Ovary (tissue), 3 donors: ENCODE data around the gene STKLD1.

Experiments used
- EP300 ChIP-seq: sonication (generic); formaldehyde crosslinking; IDR thresholded peaks from one replicate; pipeline ENCODE4 v1.6.1; 2017; ENCODE audit warnings: antibody characterized with exemption
- POLR2A ChIP-seq: fragments of 450-650 bp; IDR thresholded peaks from one replicate; pipeline ENCODE4 v1.6.1; 2017; ENCODE audit warnings: antibody characterized with exemption, mild to moderate bottlenecking, moderate library complexity
- TF ChIP-seq, protein P1 (sequence below), 3 donors: fragments of 450-650 bp in 2 of 3; fragments of 200-600 bp in 1 of 3; IDR thresholded peaks; one replicate each; pipeline versions ENCODE4 v1.5.1 to v1.8.0; 2016 to 2022; ENCODE audit warnings: antibody characterized with exemption in 3 of 3, mild to moderate bottlenecking in 1 of 3
- donor health status: DM: no; HTN: no; CAD: no.

DNA sequence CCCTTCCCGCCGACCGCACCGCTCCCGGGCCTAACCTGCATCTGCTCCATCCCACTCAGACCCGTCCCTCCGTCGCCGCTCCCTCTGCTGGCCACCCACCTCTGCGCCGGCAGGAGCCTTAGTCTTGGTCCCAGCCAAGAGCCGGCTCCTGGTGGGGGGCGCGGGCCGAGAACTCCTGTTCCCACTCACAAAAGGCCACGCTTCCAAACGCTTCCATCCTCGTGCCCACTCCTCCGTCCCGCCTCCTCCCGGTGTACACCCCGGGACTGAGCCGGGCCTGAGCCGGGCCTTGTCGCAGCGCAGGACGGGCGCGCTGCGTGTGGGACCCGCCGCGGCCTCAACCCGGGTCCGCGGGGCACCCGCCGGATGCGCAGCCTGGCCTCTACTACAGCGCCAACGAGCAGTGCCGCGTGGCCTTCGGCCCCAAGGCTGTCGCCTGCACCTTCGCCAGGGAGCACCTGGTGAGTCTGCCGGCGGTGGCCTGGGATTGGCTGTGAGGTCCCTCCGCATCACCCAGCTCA is 53.5 kb downstream of the STKLD1 start:
- TF ChIP-seq, protein P1, sequence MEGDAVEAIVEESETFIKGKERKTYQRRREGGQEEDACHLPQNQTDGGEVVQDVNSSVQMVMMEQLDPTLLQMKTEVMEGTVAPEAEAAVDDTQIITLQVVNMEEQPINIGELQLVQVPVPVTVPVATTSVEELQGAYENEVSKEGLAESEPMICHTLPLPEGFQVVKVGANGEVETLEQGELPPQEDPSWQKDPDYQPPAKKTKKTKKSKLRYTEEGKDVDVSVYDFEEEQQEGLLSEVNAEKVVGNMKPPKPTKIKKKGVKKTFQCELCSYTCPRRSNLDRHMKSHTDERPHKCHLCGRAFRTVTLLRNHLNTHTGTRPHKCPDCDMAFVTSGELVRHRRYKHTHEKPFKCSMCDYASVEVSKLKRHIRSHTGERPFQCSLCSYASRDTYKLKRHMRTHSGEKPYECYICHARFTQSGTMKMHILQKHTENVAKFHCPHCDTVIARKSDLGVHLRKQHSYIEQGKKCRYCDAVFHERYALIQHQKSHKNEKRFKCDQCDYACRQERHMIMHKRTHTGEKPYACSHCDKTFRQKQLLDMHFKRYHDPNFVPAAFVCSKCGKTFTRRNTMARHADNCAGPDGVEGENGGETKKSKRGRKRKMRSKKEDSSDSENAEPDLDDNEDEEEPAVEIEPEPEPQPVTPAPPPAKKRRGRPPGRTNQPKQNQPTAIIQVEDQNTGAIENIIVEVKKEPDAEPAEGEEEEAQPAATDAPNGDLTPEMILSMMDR (IDR thresholded peaks at IDR 0.05) = no peak
- TF ChIP-seq POLR2A (no peak), EP300 (no peak)
